K562 (cell line): ENCODE results near the gene MEF2D. TPM values are rescaled to one million over a fixed set of nuclear protein-coding genes. Genes with fewer than 3 reads are reported as not detected.

Source experiments
- DMBX1 ChIP-seq: fragments of 250-450 bp; sonication (Bioruptor Pico); IDR thresholded peaks from 2 replicates; pipeline ENCODE4 v1.8.0; 2022; ENCODE audit warnings: inconsistent platforms, mild to moderate bottlenecking, moderate library complexity, borderline replicate concordance
- FOXK2 ChIP-seq, 2 experiments: fragments of 450-650 bp; IDR thresholded peaks in 1 of 2; conservative IDR thresholded peaks in 1 of 2; 2 replicates each; pipeline ENCODE4 v1.6.1; 2016; ENCODE audit warnings: low read depth in 2 of 2, mild to moderate bottlenecking in 1 of 2
- MCM5 ChIP-seq: fragments of 450-650 bp; IDR thresholded peaks from 2 replicates; pipeline ENCODE4 v1.6.1; 2016; ENCODE audit warnings: low read depth
- PBX2 ChIP-seq, 2 experiments: IDR thresholded peaks in 1 of 2; conservative IDR thresholded peaks in 1 of 2; 2 replicates each; pipeline ENCODE4 v1.6.1; 2016; ENCODE audit warnings: low read depth in 2 of 2, mild to moderate bottlenecking in 1 of 2, missing compliant biosample characterization in 1 of 2, missing genetic modification characterization in 1 of 2, moderate library complexity in 1 of 2
- PHF20 ChIP-seq: fragments of 450-650 bp; IDR thresholded peaks from 2 replicates; pipeline ENCODE4 v1.6.1; 2018; ENCODE audit not compliant: partially characterized antibody
- REST ChIP-seq, 2 experiments: fragments of 450-650 bp; formaldehyde crosslinking in 1 of 2; IDR thresholded peaks; 2 replicates each; pipeline versions ENCODE4 v1.4.0 to v1.6.1; 2014 to 2020; ENCODE audit warnings: mild to moderate bottlenecking in 2 of 2, borderline replicate concordance in 1 of 2, low read depth in 1 of 2
- SMAD4 ChIP-seq: fragments of 250-450 bp; sonication (Bioruptor Pico); conservative IDR thresholded peaks from 2 replicates; pipeline ENCODE4 v1.8.0; 2021; ENCODE audit warnings: inconsistent platforms, mild to moderate bottlenecking, moderate library complexity
- SRSF9 ChIP-seq: fragments of 200-400 bp; formaldehyde crosslinking; IDR thresholded peaks from 2 replicates; pipeline ENCODE4 v1.6.1; 2017; ENCODE audit warnings: low read depth, low read length, borderline replicate concordance
- YY1 ChIP-seq, 3 experiments: IDR thresholded peaks; 2 replicates each; pipeline ENCODE4 v1.6.1; 2011; ENCODE audit warnings: low read length in 2 of 3, mild to moderate bottlenecking in 2 of 3, moderate library complexity in 2 of 3, borderline replicate concordance in 1 of 3, control low read depth in 1 of 3, low read depth in 1 of 3; ENCODE audit not compliant: insufficient read depth in 3 of 3, insufficient replicate concordance in 2 of 3, control insufficient read depth in 1 of 3, insufficient read length in 1 of 3; ENCODE audit errors: extremely low read depth in 1 of 3
- ZNF444 ChIP-seq: fragments of 250-450 bp; sonication (Bioruptor Pico); IDR thresholded peaks from 2 replicates; pipeline ENCODE4 v1.4.0; 2020; ENCODE audit warnings: mild to moderate bottlenecking, moderate library complexity
- ZNF586 ChIP-seq: fragments of 450-650 bp; formaldehyde crosslinking; conservative IDR thresholded peaks from 2 replicates; pipeline ENCODE4 v1.4.0; 2020; ENCODE audit warnings: mild to moderate bottlenecking, moderate library complexity
- polyA plus RNA-seq, 8 experiments: library from polyadenylated mRNA; depleted of rRNA in 4 of 8; stranded (reverse) in 5 of 8; unstranded in 3 of 8; fragments of >200 nt; fragmentation: Nextera tagmentation in 2 of 8; fragmentation: Illumina TruSeq in 1 of 8; extraction: Ambion mirVana in 2 of 8; extraction: Trizol in 1 of 8; gene quantifications; 2 replicates each; pipeline versions ENCODE4 v1.2.1 to v1.2.3, GENCODE V29; 2011 to 2014; ENCODE audit warnings: inconsistent platforms in 1 of 8, missing spikeins in 1 of 8
- total RNA-seq, 7 experiments: library from RNA; depleted of rRNA in 6 of 7; stranded (reverse); fragments of >200 nt in 6 of 7; fragmentation: Illumina TruSeq in 2 of 7; extraction: Trizol in 2 of 7; gene quantifications; 2 replicates each; pipeline versions ENCODE4 v1.2.1 to v1.2.3, GENCODE V29; 2011 to 2021; ENCODE audit warnings: low replicate concordance in 1 of 7
- TF ChIP-seq, protein P1 (sequence below): fragments of 250-450 bp; sonication (Bioruptor Pico); IDR thresholded peaks from 2 replicates; pipeline ENCODE4 v1.9.0; 2021; ENCODE audit warnings: mild to moderate bottlenecking, inconsistent platforms

The MEF2D gene
- total and polyA plus RNA-seq, 9 of the 15 experiments (the other 6 are each of a cell fraction or from before 2014, with no cell fraction given) = 0.10 to 19.5 (median 2.6) TPM

DNA sequence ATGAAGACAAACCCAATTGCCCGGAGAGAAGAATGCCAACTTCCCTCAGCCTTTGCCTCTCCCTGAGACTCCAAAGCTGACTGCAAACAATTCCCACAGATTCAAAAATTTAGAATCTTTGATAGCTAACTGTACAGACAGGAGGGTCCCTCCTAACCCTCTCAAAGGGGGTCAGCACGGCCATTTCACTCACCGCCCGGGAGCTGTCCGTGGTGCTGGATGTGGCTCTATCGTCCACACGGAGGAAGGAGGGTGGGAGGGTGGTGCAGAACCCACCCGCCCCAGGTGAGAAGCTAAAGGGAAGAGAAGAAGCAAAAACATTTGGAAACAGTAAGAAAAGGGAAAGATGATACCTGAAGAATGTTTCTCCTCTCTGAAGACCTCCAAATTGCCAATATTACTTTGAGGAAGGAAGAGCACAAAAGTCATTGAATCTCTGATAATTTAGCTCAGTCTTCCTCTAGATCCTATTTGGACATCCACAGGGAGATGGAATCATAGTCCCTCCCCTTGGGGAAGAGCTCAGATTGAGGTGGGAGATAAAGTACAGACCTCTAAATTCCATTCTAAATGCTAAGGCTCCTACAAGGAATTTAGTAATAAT is 86.0 kb downstream of the MEF2D start (continued):
- TF ChIP-seq YY1 (IDR thresholded peaks at IDR 0.05; ENCODE audit: borderline replicate concordance in 1 of 3, control insufficient read depth in 1 of 3, extremely low read depth in 1 of 3, insufficient read depth in 3 of 3, insufficient read length in 1 of 3, insufficient replicate concordance in 2 of 3, low read depth in 1 of 3, low read length in 2 of 3) = peak in 1 of 3 experiments; percentile 52
- 0 out of 2 replicates have a peak, but pooled peaks have one; percentile 24 for TF ChIP-seq SMAD4 (CRISPR knock-in tag)
- TF ChIP-seq PBX2 (CRISPR knock-in tag; IDR thresholded peaks at IDR 0.05; ENCODE audit: low read depth) = no peak
- TF ChIP-seq PBX2 (tag; conservative IDR thresholded peaks at IDR 0.05; ENCODE audit: low read depth) = peak; percentile 37; the same call in 1 of the 2 replicates
- peak; percentile 31; the same call in 1 of the 2 replicates for TF ChIP-seq DMBX1 (CRISPR knock-in tag)
- TF ChIP-seq, protein P1, sequence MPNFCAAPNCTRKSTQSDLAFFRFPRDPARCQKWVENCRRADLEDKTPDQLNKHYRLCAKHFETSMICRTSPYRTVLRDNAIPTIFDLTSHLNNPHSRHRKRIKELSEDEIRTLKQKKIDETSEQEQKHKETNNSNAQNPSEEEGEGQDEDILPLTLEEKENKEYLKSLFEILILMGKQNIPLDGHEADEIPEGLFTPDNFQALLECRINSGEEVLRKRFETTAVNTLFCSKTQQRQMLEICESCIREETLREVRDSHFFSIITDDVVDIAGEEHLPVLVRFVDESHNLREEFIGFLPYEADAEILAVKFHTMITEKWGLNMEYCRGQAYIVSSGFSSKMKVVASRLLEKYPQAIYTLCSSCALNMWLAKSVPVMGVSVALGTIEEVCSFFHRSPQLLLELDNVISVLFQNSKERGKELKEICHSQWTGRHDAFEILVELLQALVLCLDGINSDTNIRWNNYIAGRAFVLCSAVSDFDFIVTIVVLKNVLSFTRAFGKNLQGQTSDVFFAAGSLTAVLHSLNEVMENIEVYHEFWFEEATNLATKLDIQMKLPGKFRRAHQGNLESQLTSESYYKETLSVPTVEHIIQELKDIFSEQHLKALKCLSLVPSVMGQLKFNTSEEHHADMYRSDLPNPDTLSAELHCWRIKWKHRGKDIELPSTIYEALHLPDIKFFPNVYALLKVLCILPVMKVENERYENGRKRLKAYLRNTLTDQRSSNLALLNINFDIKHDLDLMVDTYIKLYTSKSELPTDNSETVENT = no peak
- TF ChIP-seq PHF20 = no peak
- TF ChIP-seq REST (IDR thresholded peaks at IDR 0.05; ENCODE audit: borderline replicate concordance) = peak; percentile 98
- TF ChIP-seq REST (CRISPR knock-in tag; IDR thresholded peaks at IDR 0.05; ENCODE audit: low read depth) = peak; percentile 95
- no peak for TF ChIP-seq MCM5
- TF ChIP-seq FOXK2 (conservative IDR thresholded peaks at IDR 0.05 in 1 of 2, IDR thresholded peaks at IDR 0.05 in 1 of 2; ENCODE audit: low read depth in 2 of 2) = no peak
- TF ChIP-seq ZNF444 (CRISPR knock-in tag) = no peak
- no peak for TF ChIP-seq ZNF586 (CRISPR knock-in tag)
- TF ChIP-seq SRSF9 = no peak
